Transverse colon (tissue), 4 donors: ENCODE results near the gene RBFOX1. TPM values are rescaled to one million over a fixed set of nuclear protein-coding genes. Genes with fewer than 3 reads are reported as not detected.

ENCODE experiments used
- DNase-seq: peaks from one replicate; pipeline ENCODE4 v3.0.0-alpha.2; 2019
- H3K27ac ChIP-seq, 4 donors: fragments of 200-600 bp; sonication (generic); 2 replicates each; pipeline ENCODE4 v1.5.1; 2016 to 2018; ENCODE audit warnings: inconsistent platforms in 4 of 4
- H3K27me3 ChIP-seq: fragments of 200-600 bp; sonication (generic); 2 replicates; pipeline ENCODE4 v1.5.1; 2017; ENCODE audit warnings: inconsistent platforms
- H3K36me3 ChIP-seq, 4 donors: fragments of 200-600 bp; sonication (generic); 2 replicates each; pipeline ENCODE4 v1.5.1; 2017 to 2019; ENCODE audit warnings: inconsistent platforms in 4 of 4
- H3K4me1 ChIP-seq, 4 donors: fragments of 200-600 bp; sonication (generic); 2 replicates each; pipeline ENCODE4 v1.5.1; 2017 to 2020; ENCODE audit warnings: inconsistent platforms in 4 of 4
- H3K4me3 ChIP-seq, 4 donors: fragments of 200-600 bp; sonication (generic); 1 replicate in 1 of 4; 2 replicates in 3 of 4; pipeline versions ENCODE4 v1.5.1 to v1.6.1; 2017 to 2019; ENCODE audit warnings: inconsistent platforms in 4 of 4
- H3K9me3 ChIP-seq, 2 donors: fragments of 200-600 bp; sonication (generic); 2 replicates each; pipeline ENCODE4 v1.5.1; 2017 to 2019; ENCODE audit warnings: inconsistent platforms in 2 of 2
- CTCF ChIP-seq, 5 experiments: fragments of 200-600 bp in 3 of 5; fragments of 450-650 bp in 2 of 5; sonication (generic) in 3 of 5; IDR thresholded peaks; 1 replicate in 2 of 5; 2 replicates in 3 of 5; pipeline ENCODE4 v1.5.1; 2016 to 2017; ENCODE audit warnings: antibody characterized with exemption in 5 of 5, inconsistent platforms in 3 of 5, mild to moderate bottlenecking in 2 of 5, moderate library complexity in 1 of 5
- EP300 ChIP-seq: sonication (generic); formaldehyde crosslinking; IDR thresholded peaks from one replicate; pipeline ENCODE4 v1.6.1; 2017; ENCODE audit warnings: antibody characterized with exemption, low read depth
- POLR2A ChIP-seq: fragments of 450-650 bp; IDR thresholded peaks from one replicate; pipeline ENCODE4 v1.6.1; 2016; ENCODE audit warnings: antibody characterized with exemption, mild to moderate bottlenecking, moderate library complexity
- POLR2AphosphoS5 ChIP-seq, 3 donors: sonication (generic); formaldehyde crosslinking; IDR thresholded peaks; one replicate each; pipeline ENCODE4 v1.6.1; 2016; ENCODE audit warnings: antibody characterized with exemption in 3 of 3
- WGBS, 2 donors: methylation state at CpG; one replicate each; pipeline ENCODE4 v1.1.5; 2018; ENCODE audit warnings: low coverage in 1 of 2; 5-methylcytosine and 5-hydroxymethylcytosine counted together
- in situ Hi-C, 4 donors: fragments of 200-750 bp; cut with MboI; loops; one replicate each; pipeline versions ENCODE4 v1.15.0 to v1.15.1; 2017; ENCODE audit warnings: low sequenced_read_pairs in 3 of 4, low pct_ligation_motif_present in 1 of 4, low pct_unique_long_range_greater_than_20kb in 1 of 4
- intact Hi-C: fragments of 100-400 bp; cut with DNase I; formaldehyde crosslinking; loops from one replicate; pipeline ENCODE4 v1.15.1; 2023; ENCODE audit warnings: low total_unique reads
- total RNA-seq, 4 donors: library from RNA; depleted of rRNA; stranded (reverse); fragments of >200 nt; gene quantifications; one replicate each; pipeline ENCODE4 v1.1.0, GENCODE V29; 2016

The RBFOX1 gene
- total RNA-seq, 4 donors from 2014 or later: 2.3 to 8.2 (median 3.2) TPM

- intact Hi-C loops (no loop called here), in situ Hi-C loops (no loop called here)
- Histone ChIP-seq H3K4me1 (no peaks in the 10 kb centered on the region), H3K36me3 (no peaks in the 10 kb centered on the region), H3K9me3 (no peaks in the 10 kb centered on the region), H3K4me3 (no peak overlapping the region), H3K27ac (no peak overlapping the region), H3K27me3 (no peaks in the 10 kb centered on the region)
- TF ChIP-seq POLR2A (no peak), EP300 (no peak), POLR2AphosphoS5 (IDR thresholded peaks at IDR 0.05) (no peak), CTCF (IDR thresholded peaks at IDR 0.05) (no peak)
- 67 to 75% methylated on average over 3 of the region's 3 CpGs for WGBS, 2 donors
- DNase-seq: no peak
These were observed 371.0 kb downstream of the RBFOX1 start for GRCh38 chr16:7703672-7704071.

DNA sequence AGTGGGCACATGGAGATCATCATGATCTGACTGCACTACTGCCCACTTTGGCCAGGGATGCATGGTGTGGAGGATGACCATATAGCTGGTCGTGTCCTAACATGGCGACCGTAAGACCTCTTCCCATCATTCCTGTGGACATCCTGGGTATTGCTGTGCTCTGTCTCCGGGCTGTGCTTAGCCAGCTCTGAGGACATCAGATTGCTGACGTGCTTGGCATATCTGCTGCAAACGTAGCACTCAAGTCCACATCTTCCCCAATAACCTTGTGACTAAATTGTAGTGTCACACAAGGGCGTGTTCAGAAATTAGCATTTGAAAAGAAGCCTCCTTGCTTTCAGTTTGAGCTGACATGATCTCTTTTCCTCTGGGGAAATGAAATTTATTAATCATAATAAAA lies 373.2 kb downstream of the RBFOX1 start:
- Histone ChIP-seq H3K36me3 (no peaks in the 10 kb centered on the region), H3K9me3 (no peaks in the 10 kb centered on the region), H3K4me3 (no peak overlapping the region), H3K4me1 (no peaks in the 10 kb centered on the region), H3K27me3 (no peaks in the 10 kb centered on the region), H3K27ac (no peak overlapping the region)
- in situ Hi-C loops (no loop called here), intact Hi-C loops (no loop called here)
- 86 to 88% methylated on average over 1 to 7 of the region's 7 CpGs for whole genome bisulfite sequencing, 2 donors
- no peak for DNase-seq
- TF ChIP-seq POLR2AphosphoS5 (IDR thresholded peaks at IDR 0.05) (no peak), CTCF (IDR thresholded peaks at IDR 0.05) (no peak), EP300 (no peak), POLR2A (no peak)

DNA sequence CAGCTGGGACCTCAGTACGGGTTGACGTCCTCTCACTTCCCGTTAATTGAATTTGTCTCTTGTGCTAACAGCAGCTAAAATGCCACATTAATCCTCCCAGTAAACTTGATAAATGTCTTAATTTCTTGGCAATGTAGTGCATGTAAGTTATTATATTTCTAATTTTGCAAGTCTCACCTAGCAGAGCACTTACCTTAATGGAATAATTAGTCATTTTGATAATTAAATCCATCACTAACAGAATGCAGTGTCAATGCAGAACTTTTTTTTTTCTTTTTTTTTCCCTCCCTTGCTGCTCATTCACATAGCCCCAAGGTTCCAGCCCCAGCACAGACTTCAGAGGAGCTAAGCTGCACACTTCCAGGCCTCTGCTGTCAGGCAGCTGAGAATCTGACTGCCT lies 376.5 kb downstream of the RBFOX1 start:
- no peaks in the 10 kb centered on the region for H3K9me3 ChIP-seq
- TF ChIP-seq POLR2A (no peak), CTCF (IDR thresholded peaks at IDR 0.05) (no peak), EP300 (no peak), POLR2AphosphoS5 (IDR thresholded peaks at IDR 0.05) (no peak)
- H3K4me1 ChIP-seq: no peaks in the 10 kb centered on the region
- no peak for DNase-seq
- no peak overlapping the region for H3K27ac ChIP-seq
- in situ Hi-C loops: no loop called here
- H3K27me3 ChIP-seq: no peaks in the 10 kb centered on the region
- H3K36me3 ChIP-seq: no peaks in the 10 kb centered on the region
- WGBS, 2 donors: 100% methylated on average over 2 of the region's 3 CpGs; no CpG with 5 or more reads in 1 of the 2 donors
- intact Hi-C loops: no loop called here
- H3K4me3 ChIP-seq: no peak overlapping the region

DNA sequence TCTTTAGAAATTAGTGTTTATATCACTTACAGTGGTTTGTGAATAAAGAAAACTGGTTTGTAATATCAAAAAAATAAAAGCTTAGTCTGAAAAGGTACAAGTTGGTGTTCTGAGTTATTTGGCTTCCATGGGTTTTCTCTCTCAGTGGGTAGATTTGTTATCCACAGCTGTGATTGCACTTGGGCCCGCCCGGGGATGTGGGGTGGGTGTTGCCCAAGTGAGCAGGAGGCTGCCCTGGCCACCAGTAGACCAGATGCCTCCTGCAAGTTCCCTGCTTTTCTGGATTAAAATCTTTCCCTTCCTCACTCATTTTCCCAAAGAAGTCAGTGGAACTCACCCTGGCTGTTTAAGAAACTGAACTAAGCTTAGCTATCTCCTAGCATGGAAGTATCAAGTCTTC lies 380.6 kb downstream of the RBFOX1 start:
- H3K27ac ChIP-seq: no peak overlapping the region
- in situ Hi-C loops: no loop called here

More for the DNA sequence above, 380.6 kb downstream of the RBFOX1 start:
- DNase-seq: no peak
- H3K36me3 ChIP-seq: no peaks in the 10 kb centered on the region
- TF ChIP-seq POLR2AphosphoS5 (IDR thresholded peaks at IDR 0.05): no peak
- no peak for TF ChIP-seq CTCF (IDR thresholded peaks at IDR 0.05)
- TF ChIP-seq EP300: no peak
- intact Hi-C loops: no loop called here
- H3K9me3 ChIP-seq: no peaks in the 10 kb centered on the region
- no peaks in the 10 kb centered on the region for H3K27me3 ChIP-seq
- WGBS, 2 donors: 47 to 65% methylated on average over 2 of the region's 2 CpGs
- H3K4me3 ChIP-seq: no peak overlapping the region
- H3K4me1 ChIP-seq: no peaks in the 10 kb centered on the region
